RWPE1 (cell line): ENCODE data around the gene NCOA5.

Experiments
- CTCF ChIA-PET: fragments of 350-600 bp; sonication (Branson Sonifier 250); formaldehyde crosslinking; extraction: SDS; loops from one replicate; lab custom pipeline; 2021; lab: Yijun Ruan, JAX
- POLR2A ChIA-PET: fragments of 400-600 bp; formaldehyde crosslinking; extraction: SDS; loops from one replicate; lab custom pipeline; 2020; ENCODE audit warnings: antibody characterized with exemption; ENCODE audit not compliant: low non-redundant PET; lab: Yijun Ruan, JAX
- DNase-seq: peaks from one replicate; pipeline ENCODE4 v3.0.0; 2012; ENCODE audit warnings: low spot score
- H3K27ac ChIP-seq: fragments of 450-650 bp; 2 replicates; pipeline ENCODE4 v1.5.1; 2017
- TF ChIP-seq, protein P1 (sequence below): fragments of 450-650 bp; conservative IDR thresholded peaks from 2 replicates; pipeline ENCODE4 v1.5.1; 2017; ENCODE audit warnings: low read depth, mild to moderate bottlenecking

Gene NCOA5

DNA sequence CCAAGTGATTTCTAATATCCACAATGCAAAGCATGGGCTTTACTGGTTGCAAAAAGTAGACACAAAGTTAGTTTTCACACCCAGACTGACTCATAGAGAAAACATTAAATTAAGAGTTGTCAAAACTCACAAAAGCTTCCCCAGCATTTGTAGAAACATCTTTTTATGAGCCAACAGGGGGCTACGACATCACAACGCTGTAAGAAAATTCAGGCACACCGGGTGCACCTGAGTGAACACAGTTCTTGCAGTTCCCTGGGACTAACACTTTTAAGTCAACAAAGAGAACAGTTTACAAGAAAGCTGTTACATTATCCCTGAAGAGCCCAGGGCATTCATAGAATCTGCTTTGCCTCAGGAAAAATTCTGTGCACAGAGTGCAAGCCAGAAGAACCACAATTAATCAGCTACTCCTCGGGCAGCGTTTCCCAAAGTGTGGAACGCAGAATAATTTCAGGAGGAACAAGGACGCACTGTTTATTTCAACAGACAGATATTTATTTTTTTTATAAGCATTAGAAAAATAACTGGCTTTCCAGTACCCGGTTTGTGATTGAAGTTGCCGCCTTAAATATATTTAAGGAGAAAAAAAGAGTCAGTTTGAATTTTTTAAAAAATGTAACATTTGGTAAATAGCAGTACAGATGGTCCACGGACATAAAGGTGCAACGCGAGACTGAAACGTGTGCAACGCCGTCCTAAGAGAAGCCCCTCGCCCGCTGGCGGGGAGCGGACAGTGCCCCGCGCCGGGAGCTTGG lies 1.2 kb downstream of the NCOA5 start:
- H3K27ac ChIP-seq: peak overlapping the region; percentile 90
- DNase-seq: peak; percentile 48
- ChIA-PET POLR2A (no interaction called here), CTCF (interaction anchor here (0.7 to 2.0 kb wide), 5 partner anchors 11 to 795 kb away, joined by 3 to 11 read pairs (median 4); no protein-coding TSS in a partner anchor)
- TF ChIP-seq, protein P1, sequence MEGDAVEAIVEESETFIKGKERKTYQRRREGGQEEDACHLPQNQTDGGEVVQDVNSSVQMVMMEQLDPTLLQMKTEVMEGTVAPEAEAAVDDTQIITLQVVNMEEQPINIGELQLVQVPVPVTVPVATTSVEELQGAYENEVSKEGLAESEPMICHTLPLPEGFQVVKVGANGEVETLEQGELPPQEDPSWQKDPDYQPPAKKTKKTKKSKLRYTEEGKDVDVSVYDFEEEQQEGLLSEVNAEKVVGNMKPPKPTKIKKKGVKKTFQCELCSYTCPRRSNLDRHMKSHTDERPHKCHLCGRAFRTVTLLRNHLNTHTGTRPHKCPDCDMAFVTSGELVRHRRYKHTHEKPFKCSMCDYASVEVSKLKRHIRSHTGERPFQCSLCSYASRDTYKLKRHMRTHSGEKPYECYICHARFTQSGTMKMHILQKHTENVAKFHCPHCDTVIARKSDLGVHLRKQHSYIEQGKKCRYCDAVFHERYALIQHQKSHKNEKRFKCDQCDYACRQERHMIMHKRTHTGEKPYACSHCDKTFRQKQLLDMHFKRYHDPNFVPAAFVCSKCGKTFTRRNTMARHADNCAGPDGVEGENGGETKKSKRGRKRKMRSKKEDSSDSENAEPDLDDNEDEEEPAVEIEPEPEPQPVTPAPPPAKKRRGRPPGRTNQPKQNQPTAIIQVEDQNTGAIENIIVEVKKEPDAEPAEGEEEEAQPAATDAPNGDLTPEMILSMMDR: no peak

DNA sequence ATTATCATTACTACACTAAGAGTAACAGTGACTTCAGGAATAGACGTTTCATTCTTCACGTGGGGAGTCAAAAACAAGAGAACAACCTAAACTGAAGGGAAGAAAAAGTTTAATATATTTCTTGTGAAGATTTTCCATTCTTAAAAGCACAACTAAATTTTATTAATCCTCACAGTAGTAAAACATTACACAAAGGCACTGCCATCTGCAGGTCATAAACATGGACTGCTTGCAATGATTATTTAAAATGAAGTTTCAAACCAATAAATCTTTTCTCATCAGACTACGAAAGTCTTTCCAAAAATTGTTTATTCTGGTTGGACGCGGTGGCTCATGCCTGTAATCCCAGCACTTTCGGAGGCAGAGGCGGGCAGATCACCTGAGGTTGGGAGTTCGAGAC lies 2.6 kb downstream of the NCOA5 start:
- CTCF ChIA-PET: interaction anchor here (0.8 to 2.0 kb wide), 3 partner anchors 9 to 100 kb away, joined by 4 to 11 read pairs (median 5); no protein-coding TSS in a partner anchor
- H3K27ac ChIP-seq: no peak overlapping the region
- DNase-seq: no peak
- POLR2A ChIA-PET: no interaction called here
- TF ChIP-seq, protein P1: peak; percentile 75

DNA sequence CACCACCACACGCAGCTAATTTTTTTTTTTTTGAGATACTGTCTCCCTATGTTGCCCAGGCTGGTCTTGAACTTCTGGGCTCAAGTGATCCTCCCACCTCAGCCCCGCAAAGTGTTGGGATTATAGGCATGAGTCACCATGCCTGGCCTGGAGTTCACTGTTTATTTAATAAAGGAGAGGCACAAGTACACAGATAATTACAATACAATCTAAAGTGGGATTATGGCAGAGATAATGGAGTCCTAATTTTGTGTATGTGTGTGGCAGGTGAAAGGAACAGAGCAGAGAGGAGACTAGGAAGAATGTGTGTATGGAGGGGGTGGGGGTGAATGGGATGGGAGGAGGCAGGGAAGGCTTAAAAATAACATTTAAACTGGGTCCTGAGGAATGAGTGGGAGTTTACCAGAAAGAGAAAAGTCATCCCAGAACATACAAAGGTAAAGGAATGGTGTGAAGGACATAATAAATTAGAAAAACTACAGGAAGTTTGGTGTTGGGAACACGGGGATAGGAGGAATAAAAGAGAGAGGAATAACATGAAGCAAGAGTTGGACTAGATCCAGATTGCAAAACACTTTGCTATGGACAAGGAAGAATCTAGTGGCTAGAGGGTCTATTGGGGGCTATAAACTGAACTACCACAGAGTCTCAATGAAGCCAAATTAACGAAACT lies 4.4 kb downstream of the NCOA5 start:
- ChIA-PET POLR2A (no interaction called here), CTCF (interaction anchor here (0.6 to 1.1 kb wide), 7 partner anchors 37 to 662 kb away, joined by 3 to 4 read pairs (median 3); no protein-coding TSS in a partner anchor)
- H3K27ac ChIP-seq: no peak overlapping the region
- peak; percentile 26 for DNase-seq
- TF ChIP-seq, protein P1: no peak

DNA sequence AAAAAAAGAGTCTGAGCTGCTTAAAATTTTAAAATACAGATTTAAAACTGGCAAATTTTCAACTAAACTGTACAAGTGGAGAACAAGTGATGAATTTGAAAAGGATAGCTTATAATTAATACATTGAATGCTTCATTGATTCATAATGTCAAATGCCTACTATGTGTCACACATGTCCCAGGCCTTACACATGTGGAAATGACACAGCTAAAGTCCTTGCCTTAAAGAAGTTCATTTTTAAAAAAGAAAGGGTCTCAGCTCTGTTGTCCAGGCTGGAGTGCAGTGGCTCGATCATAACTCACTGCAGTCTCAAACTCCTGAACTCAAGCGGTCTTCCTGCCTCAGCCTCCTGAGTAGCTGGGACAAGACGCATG lies 5.0 kb downstream of the NCOA5 start:
- H3K27ac ChIP-seq: no peak overlapping the region
- DNase-seq: no peak
- TF ChIP-seq, protein P1: no peak
- ChIA-PET POLR2A (no interaction called here), CTCF (interaction anchor here (0.6 to 1.1 kb wide), 8 partner anchors 12 to 807 kb away, joined by 3 to 5 read pairs (median 3); no protein-coding TSS in a partner anchor)

DNA sequence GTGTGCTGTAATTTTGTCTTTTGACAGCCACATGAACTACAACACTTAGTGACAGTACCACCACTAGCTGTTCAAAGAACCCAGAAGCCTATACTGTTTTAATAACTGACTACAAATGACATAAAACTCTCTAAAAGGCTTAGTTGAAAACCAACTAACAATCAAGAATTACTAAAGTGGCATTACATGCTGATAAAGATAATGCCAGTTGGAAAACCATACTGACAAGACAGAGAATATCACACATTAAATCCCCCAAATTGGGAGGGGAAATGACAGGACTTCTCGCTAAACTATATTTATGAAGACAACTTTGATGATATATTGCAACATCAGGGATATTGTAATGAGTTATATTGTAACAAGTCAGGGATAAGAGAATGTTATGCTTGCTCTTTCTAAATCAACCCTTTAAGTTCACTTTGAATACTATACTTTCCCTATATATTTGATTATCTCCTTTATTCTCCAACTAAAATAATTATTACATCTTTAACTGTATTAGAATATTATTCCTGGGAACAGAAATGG lies 6.2 kb downstream of the NCOA5 start:
- ChIA-PET CTCF (interaction anchor here (0.5 to 0.9 kb wide), 3 partner anchors 61 to 284 kb away, joined by 3 to 4 read pairs (median 3); no protein-coding TSS in a partner anchor), POLR2A (no interaction called here)
- DNase-seq: no peak
- TF ChIP-seq, protein P1: no peak
- H3K27ac ChIP-seq: no peak overlapping the region

DNA sequence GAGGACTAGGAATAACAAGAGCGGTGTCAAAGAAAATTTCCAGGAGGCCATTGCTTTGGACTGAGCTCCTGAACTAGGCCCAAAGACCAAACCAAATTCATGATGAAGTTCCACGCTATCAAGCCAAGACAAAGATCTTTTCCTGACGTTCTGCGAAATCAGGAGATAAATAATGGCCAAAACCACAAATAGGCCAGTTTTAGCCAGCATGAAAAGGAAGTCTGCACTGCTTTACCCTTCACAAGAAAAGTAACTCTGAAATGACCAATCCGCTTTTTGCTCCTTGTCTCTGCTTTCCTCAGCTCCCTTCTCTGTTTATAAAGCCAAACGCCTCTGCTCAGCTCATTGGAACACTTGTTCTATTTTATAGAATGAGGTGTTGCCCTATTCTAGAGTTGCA lies 6.7 kb downstream of the NCOA5 start:
- no peak for DNase-seq
- POLR2A ChIA-PET: no interaction called here
- TF ChIP-seq, protein P1: no peak
- no peak overlapping the region for H3K27ac ChIP-seq
- CTCF ChIA-PET: interaction anchor here (0.5 to 0.9 kb wide), 3 partner anchors 60 to 283 kb away, joined by 3 to 4 read pairs (median 3); no protein-coding TSS in a partner anchor
